Measurements from ENCODE around the gene TMEM204. TPM values are rescaled to one million over a fixed set of nuclear protein-coding genes. Genes with fewer than 3 reads are reported as not detected.

The TMEM204 gene
- polyA plus RNA-seq, 2 of the 4 experiments (the other 2 are of a cell fraction): not detected

DNA sequence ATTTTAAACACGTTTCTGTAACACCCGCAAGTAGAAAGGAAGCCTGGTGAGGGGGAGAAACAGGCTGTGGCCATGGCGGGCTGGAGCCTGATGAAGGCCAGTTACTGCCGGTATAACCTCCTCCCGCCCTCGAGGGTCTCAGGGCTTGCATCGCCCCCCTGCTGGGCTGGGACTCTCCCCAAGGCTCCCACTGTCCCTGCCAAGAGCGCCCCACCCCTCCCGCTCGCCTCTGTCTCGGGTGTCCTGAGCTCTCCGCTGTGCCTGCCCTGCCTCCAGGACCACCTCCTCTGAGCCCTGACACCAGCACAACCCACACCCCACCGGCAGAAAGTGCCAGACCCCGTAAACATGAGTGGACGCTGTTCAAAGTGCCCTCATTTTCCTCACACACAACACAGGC, 18.7 kb downstream of the TMEM204 start:
- no peaks in the 10 kb centered on the region for H3K4me1 ChIP-seq
- DNase-seq (ENCODE audit: low read depth in 1 of 2, low spot score in 1 of 2) (no peak), ATAC-seq (no peak), FAIRE-seq (no peak)
- no peak overlapping the region for H3K27ac ChIP-seq
- no peaks in the 10 kb centered on the region for H3K9me3 ChIP-seq
- no peak overlapping the region for H3K4me2 ChIP-seq
- POLR2A ChIA-PET: no interaction called here
- 94% methylated on average over 15 of the region's 15 CpGs for WGBS (ENCODE audit: missing lambda C conversion rate)
- H3K4me3 ChIP-seq: no peak overlapping the region
- CTCF ChIA-PET: no interaction called here
- TF ChIP-seq, protein P1, sequence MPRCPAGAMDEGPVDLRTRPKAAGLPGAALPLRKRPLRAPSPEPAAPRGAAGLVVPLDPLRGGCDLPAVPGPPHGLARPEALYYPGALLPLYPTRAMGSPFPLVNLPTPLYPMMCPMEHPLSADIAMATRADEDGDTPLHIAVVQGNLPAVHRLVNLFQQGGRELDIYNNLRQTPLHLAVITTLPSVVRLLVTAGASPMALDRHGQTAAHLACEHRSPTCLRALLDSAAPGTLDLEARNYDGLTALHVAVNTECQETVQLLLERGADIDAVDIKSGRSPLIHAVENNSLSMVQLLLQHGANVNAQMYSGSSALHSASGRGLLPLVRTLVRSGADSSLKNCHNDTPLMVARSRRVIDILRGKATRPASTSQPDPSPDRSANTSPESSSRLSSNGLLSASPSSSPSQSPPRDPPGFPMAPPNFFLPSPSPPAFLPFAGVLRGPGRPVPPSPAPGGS (IDR thresholded peaks at IDR 0.05): no peak
- TF ChIP-seq FOXS1 (CRISPR knock-in tag; IDR thresholded peaks at IDR 0.05): no peak
- TF ChIP-seq HOXB5 (CRISPR knock-in tag; IDR thresholded peaks at IDR 0.05): no peak
- TF ChIP-seq, protein P2, sequence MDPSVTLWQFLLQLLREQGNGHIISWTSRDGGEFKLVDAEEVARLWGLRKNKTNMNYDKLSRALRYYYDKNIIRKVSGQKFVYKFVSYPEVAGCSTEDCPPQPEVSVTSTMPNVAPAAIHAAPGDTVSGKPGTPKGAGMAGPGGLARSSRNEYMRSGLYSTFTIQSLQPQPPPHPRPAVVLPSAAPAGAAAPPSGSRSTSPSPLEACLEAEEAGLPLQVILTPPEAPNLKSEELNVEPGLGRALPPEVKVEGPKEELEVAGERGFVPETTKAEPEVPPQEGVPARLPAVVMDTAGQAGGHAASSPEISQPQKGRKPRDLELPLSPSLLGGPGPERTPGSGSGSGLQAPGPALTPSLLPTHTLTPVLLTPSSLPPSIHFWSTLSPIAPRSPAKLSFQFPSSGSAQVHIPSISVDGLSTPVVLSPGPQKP (IDR thresholded peaks at IDR 0.05; ENCODE audit: low read depth, low read length): no peak
- no peak for TF ChIP-seq FOSL2 (IDR thresholded peaks at IDR 0.05)
- no peak for TF ChIP-seq FOSL2 (CRISPR knock-in tag; IDR thresholded peaks at IDR 0.05)
- no peak for TF ChIP-seq RAD21 (conservative IDR thresholded peaks at IDR 0.05 in 1 of 2, IDR thresholded peaks at IDR 0.05 in 1 of 2)
- TF ChIP-seq, protein P3, sequence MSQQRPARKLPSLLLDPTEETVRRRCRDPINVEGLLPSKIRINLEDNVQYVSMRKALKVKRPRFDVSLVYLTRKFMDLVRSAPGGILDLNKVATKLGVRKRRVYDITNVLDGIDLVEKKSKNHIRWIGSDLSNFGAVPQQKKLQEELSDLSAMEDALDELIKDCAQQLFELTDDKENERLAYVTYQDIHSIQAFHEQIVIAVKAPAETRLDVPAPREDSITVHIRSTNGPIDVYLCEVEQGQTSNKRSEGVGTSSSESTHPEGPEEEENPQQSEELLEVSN (IDR thresholded peaks at IDR 0.05; ENCODE audit: borderline replicate concordance, low read depth): no peak

DNA sequence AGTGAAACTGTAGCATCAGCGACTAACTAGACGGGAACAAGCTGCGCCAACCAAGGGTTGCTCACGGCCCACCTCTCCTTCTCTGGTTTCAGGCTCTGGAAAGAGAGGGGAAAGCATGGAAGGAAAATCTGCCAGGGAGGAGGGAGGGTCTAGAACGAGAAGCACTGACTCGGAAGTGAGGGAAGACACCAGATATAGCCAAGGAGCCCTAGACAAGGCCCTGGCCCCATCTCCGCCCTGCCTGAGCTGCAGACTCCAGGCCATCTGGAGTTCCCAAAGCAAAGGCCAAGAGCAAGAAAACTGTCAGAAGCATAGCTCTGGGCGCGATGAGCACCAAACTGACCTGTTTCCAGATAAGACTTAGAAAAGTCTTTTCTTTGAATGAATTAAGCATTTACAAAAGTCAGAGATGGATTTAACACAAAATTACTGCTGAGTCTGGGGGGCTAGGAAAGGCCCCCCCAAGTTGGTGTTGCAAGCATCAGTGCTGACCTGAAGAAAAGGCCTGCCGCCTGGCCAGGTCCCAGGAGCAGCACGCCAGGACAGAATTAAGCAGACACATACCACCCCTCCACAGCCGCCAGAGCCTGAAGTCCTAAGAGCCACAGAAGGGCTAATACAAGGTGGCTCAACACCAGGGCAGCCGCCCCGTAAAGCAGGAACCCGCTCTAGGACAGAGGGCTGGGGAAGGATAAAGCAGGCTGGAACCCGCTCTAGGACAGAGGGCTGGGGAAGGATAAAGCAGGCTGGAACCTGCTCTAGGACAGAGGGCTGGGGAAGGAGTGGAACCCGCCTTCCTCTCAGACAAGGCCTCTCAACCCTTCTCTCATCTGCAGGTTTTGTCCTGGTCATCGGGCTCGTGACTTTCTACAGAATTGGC, 20.7 kb downstream of the TMEM204 start:
- no peak overlapping the region for H3K4me3 ChIP-seq
- ATAC-seq (no peak), FAIRE-seq (no peak), DNase-seq (ENCODE audit: low read depth in 1 of 2, low spot score in 1 of 2) (no peak)
- POLR2A ChIA-PET: no interaction called here
- WGBS (ENCODE audit: missing lambda C conversion rate): 91% methylated on average over 19 of the region's 19 CpGs
- H3K4me2 ChIP-seq: no peak overlapping the region
- CTCF ChIA-PET: no interaction called here
- H3K27ac ChIP-seq: no peak overlapping the region
- no peaks in the 10 kb centered on the region for H3K9me3 ChIP-seq
- TF ChIP-seq RARB (CRISPR knock-in tag; IDR thresholded peaks at IDR 0.05) (no peak), TP53 (CRISPR knock-in tag; IDR thresholded peaks at IDR 0.05) (no peak), RFX5 (IDR thresholded peaks at IDR 0.05) (no peak), ZFP36 (IDR thresholded peaks at IDR 0.05; ENCODE audit: borderline replicate concordance, partially characterized antibody) (no peak), ZNF302 (CRISPR knock-in tag; IDR thresholded peaks at IDR 0.05) (no peak)
- TF ChIP-seq, protein P4, sequence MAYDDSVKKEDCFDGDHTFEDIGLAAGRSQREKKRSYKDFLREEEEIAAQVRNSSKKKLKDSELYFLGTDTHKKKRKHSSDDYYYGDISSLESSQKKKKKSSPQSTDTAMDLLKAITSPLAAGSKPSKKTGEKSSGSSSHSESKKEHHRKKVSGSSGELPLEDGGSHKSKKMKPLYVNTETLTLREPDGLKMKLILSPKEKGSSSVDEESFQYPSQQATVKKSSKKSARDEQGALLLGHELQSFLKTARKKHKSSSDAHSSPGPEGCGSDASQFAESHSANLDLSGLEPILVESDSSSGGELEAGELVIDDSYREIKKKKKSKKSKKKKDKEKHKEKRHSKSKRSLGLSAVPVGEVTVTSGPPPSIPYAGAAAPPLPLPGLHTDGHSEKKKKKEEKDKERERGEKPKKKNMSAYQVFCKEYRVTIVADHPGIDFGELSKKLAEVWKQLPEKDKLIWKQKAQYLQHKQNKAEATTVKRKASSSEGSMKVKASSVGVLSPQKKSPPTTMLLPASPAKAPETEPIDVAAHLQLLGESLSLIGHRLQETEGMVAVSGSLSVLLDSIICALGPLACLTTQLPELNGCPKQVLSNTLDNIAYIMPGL (CRISPR knock-in tag; IDR thresholded peaks at IDR 0.05; ENCODE audit: borderline replicate concordance): no peak
- H3K4me1 ChIP-seq: no peaks in the 10 kb centered on the region

DNA sequence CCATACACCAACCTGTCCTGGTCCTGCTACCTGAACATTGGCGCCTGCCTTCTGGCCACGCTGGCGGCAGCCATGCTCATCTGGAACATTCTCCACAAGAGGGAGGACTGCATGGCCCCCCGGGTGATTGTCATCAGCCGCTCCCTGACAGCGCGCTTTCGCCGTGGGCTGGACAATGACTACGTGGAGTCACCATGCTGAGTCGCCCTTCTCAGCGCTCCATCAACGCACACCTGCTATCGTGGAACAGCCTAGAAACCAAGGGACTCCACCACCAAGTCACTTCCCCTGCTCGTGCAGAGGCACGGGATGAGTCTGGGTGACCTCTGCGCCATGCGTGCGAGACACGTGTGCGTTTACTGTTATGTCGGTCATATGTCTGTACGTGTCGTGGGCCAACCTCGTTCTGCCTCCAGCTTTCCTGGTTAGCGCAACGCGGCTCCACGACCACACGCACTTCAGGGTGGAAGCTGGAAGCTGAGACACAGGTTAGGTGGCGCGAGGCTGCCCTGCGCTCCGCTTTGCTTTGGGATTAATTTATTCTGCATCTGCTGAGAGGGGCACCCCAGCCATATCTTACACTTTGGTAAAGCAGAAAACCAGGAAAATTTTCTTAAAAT, 21.5 kb downstream of the TMEM204 start:
- H3K4me3 ChIP-seq: no peak overlapping the region
- ATAC-seq (no peak), FAIRE-seq (no peak), DNase-seq (ENCODE audit: low read depth in 1 of 2, low spot score in 1 of 2) (no peak)
- POLR2A ChIA-PET: no interaction called here
- H3K4me1 ChIP-seq: no peaks in the 10 kb centered on the region
- no peak overlapping the region for H3K27ac ChIP-seq
- H3K9me3 ChIP-seq: no peaks in the 10 kb centered on the region
- H3K4me2 ChIP-seq: no peak overlapping the region
- TF ChIP-seq FOSL2 (IDR thresholded peaks at IDR 0.05) (no peak), FOSL2 (CRISPR knock-in tag; IDR thresholded peaks at IDR 0.05) (no peak), MAFK (IDR thresholded peaks at IDR 0.05; ENCODE audit: partially characterized antibody) (no peak), GATA3 (IDR thresholded peaks at IDR 0.05; ENCODE audit: borderline replicate concordance) (no peak), EHMT2 (IDR thresholded peaks at IDR 0.05; ENCODE audit: low read depth) (no peak), HDAC2 (IDR thresholded peaks at IDR 0.05) (no peak), FOSB (CRISPR knock-in tag; IDR thresholded peaks at IDR 0.05) (no peak), HOXB13 (CRISPR knock-in tag; IDR thresholded peaks at IDR 0.05; ENCODE audit: low read depth) (no peak), NFE2L2 (conservative IDR thresholded peaks at IDR 0.05; ENCODE audit: low read length) (no peak), HOXB5 (CRISPR knock-in tag; IDR thresholded peaks at IDR 0.05) (no peak), ZFP36 (IDR thresholded peaks at IDR 0.05; ENCODE audit: borderline replicate concordance, partially characterized antibody) (no peak), CHD4 (IDR thresholded peaks at IDR 0.05; ENCODE audit: borderline replicate concordance) (no peak), RCOR1 (IDR thresholded peaks at IDR 0.05; ENCODE audit: low read depth, low read length) (no peak), CBX8 (IDR thresholded peaks at IDR 0.05) (no peak), EP300 (IDR thresholded peaks at IDR 0.05) (no peak), CBX2 (IDR thresholded peaks at IDR 0.05; ENCODE audit: borderline replicate concordance, low read depth) (no peak)
- TF ChIP-seq, protein P4 (CRISPR knock-in tag; IDR thresholded peaks at IDR 0.05; ENCODE audit: borderline replicate concordance): no peak
- 93% methylated on average over 34 of the region's 34 CpGs for WGBS (ENCODE audit: missing lambda C conversion rate)
- CTCF ChIA-PET: no interaction called here
